HG02943 (cell line): ENCODE data around the gene CST6.
"Not testable (repeated sequence)": the region's sequence is repeated elsewhere in the genome, so short reads cannot be mapped to it uniquely, and the experiment has no call there.

Source experiments
- ATAC-seq: cut with Tn5 transposase; IDR thresholded peaks from one replicate; pipeline ENCODE4 v1.9.1; 2021; ENCODE audit warnings: mild to moderate bottlenecking, low read depth, moderate library complexity; ENCODE audit not compliant: unreplicated experiment

Gene CST6

GRCh38 chr11:66012946-66013761 is 1.3 kb downstream of the CST6 start:
- no peak for ATAC-seq

- ATAC-seq: no peak
Measured at GRCh38 chr11:66013762-66014100, 1.9 kb downstream of the CST6 start.

GRCh38 chr11:66014804-66015453 is 3.1 kb downstream of the CST6 start:
- ATAC-seq: no peak

GRCh38 chr11:66015454-66015881 is 3.7 kb downstream of the CST6 start:
- no peak for ATAC-seq

- ATAC-seq: no peak
Measured at GRCh38 chr11:66015936-66016792, 4.4 kb downstream of the CST6 start.

- no peak for ATAC-seq
Measured at GRCh38 chr11:66016793-66017177, 5.0 kb downstream of the CST6 start.

GRCh38 chr11:66017321-66017720 is 5.5 kb downstream of the CST6 start:
- no peak for ATAC-seq

GRCh38 chr11:66020212-66020611 is 8.4 kb downstream of the CST6 start:
- no peak for ATAC-seq

- no peak for ATAC-seq
Measured at GRCh38 chr11:66020618-66021357, 9.0 kb downstream of the CST6 start.

GRCh38 chr11:66022401-66023185 is 10.8 kb downstream of the CST6 start:
- no peak for ATAC-seq

- ATAC-seq: not testable (repeated sequence)
Measured at GRCh38 chr11:66023186-66023440, 11.3 kb downstream of the CST6 start.

GRCh38 chr11:66026017-66026529 is 14.3 kb downstream of the CST6 start, which contains the start of gene CATSPER1:
Gene CATSPER1, minus strand, starts transcription at chr11:66026479. Its CDS starts 100 bp downstream, at chr11:66026379.
- ATAC-seq: no peak

- no peak for ATAC-seq
Measured at GRCh38 chr11:66032957-66033735, 21.3 kb downstream of the CST6 start.

- ATAC-seq: no peak
Measured at GRCh38 chr11:66035653-66036333, 24.0 kb downstream of the CST6 start.

GRCh38 chr11:66036334-66036710 is 24.5 kb downstream of the CST6 start:
- ATAC-seq: no peak

GRCh38 chr11:66037327-66037726 is 25.5 kb downstream of the CST6 start:
- ATAC-seq: no peak

GRCh38 chr11:66039765-66040164 is 28.0 kb downstream of the CST6 start:
- ATAC-seq: no peak

GRCh38 chr11:66042227-66042995 is 30.6 kb downstream of the CST6 start:
- no peak for ATAC-seq
